T-cell (primary cell): ENCODE data around the gene CUEDC1. TPM values are rescaled to one million over a fixed set of nuclear protein-coding genes. Genes with fewer than 3 reads are reported as not detected.

Experiments
- ATAC-seq, 4 experiments: fragments of 200-7000 bp in 3 of 4; fragments of 150-1000 bp in 1 of 4; cut with Tn5 transposase; replicated peaks in 1 of 4; 1 replicate in 3 of 4; 2 replicates in 1 of 4; pipeline ENCODE4 v1.10.0; 2021; ENCODE audit warnings: moderate library complexity in 3 of 4, mild to moderate bottlenecking in 2 of 4, moderate number of reproducible peaks in 1 of 4
- CTCF ChIA-PET, 2 donors: fragments of 300-600 bp; sonication (Branson Sonifier 250); formaldehyde crosslinking; loops; one replicate each; lab custom pipeline; 2022; ENCODE audit warnings: antibody characterized with exemption in 2 of 2; lab: Charles Lee
- POLR2A ChIA-PET, 2 donors: fragments of 300-600 bp; sonication (Branson Sonifier 250); formaldehyde crosslinking; loops; one replicate each; lab custom pipeline; 2022; ENCODE audit warnings: antibody characterized with exemption in 2 of 2; lab: Charles Lee
- DNase-seq, 35 experiments: peaks; one replicate each; pipeline versions ENCODE4 v3.0.0 to v3.0.0-alpha.2; 2013 to 2023
- H3K27ac ChIP-seq: one replicate; pipeline ENCODE4 v1.5.1; 2013; ENCODE audit warnings: low read length
- H3K27me3 ChIP-seq, 2 experiments: replicated peaks in 1 of 2; 1 replicate in 1 of 2; 2 replicates in 1 of 2; pipeline versions ENCODE4 v1.6.1 to v1.7.0; 2013; ENCODE audit warnings: low read length in 1 of 2, mixed read lengths in 1 of 2; ENCODE audit not compliant: control insufficient read depth in 2 of 2, insufficient read depth in 2 of 2; ENCODE audit errors: extremely low read depth in 1 of 2
- H3K36me3 ChIP-seq, 2 donors: 1 replicate in 1 of 2; 2 replicates in 1 of 2; pipeline versions ENCODE4 v1.6.1 to v1.7.0; 2013; ENCODE audit warnings: low read length in 1 of 2; ENCODE audit not compliant: control insufficient read depth in 2 of 2, insufficient read depth in 1 of 2; ENCODE audit errors: extremely low read depth in 1 of 2
- H3K4me1 ChIP-seq, 2 experiments: 1 replicate in 1 of 2; 2 replicates in 1 of 2; pipeline versions ENCODE4 v1.6.1 to v1.7.0; 2013; ENCODE audit warnings: low read length in 2 of 2, mixed read lengths in 1 of 2; ENCODE audit not compliant: insufficient read depth in 2 of 2, control insufficient read depth in 1 of 2; ENCODE audit errors: extremely low read depth in 1 of 2
- H3K4me3 ChIP-seq, 2 donors: 1 replicate in 1 of 2; 2 replicates in 1 of 2; pipeline versions ENCODE4 v1.5.1 to v1.7.0; 2013; ENCODE audit warnings: mild to moderate bottlenecking in 2 of 2, low read length in 1 of 2, moderate library complexity in 1 of 2; ENCODE audit not compliant: control insufficient read depth in 1 of 2; ENCODE audit errors: extremely low read depth in 1 of 2
- H3K9me3 ChIP-seq: 2 replicates; pipeline ENCODE4 v1.7.0; 2013
- H3K27ac Mint-ChIP-seq, 2 donors: one replicate each; pipeline ENCODE4 v1.8.0; 2020 to 2021; ENCODE audit warnings: mild to moderate bottlenecking in 2 of 2, mixed read lengths in 2 of 2
- H3K27me3 Mint-ChIP-seq, 2 donors: one replicate each; pipeline ENCODE4 v1.8.0; 2021 to 2022; ENCODE audit warnings: mixed read lengths in 2 of 2
- H3K36me3 Mint-ChIP-seq: one replicate; pipeline ENCODE4 v1.8.0; 2021; ENCODE audit warnings: mixed read lengths
- H3K4me1 Mint-ChIP-seq, 3 donors: one replicate each; pipeline ENCODE4 v1.8.0; 2020 to 2022; ENCODE audit warnings: mixed read lengths in 3 of 3, mild to moderate bottlenecking in 1 of 3
- H3K4me3 Mint-ChIP-seq, 3 donors: one replicate each; pipeline ENCODE4 v1.8.0; 2020 to 2022; ENCODE audit warnings: mild to moderate bottlenecking in 3 of 3, mixed read lengths in 3 of 3, moderate library complexity in 3 of 3
- H3K9me3 Mint-ChIP-seq, 3 donors: one replicate each; pipeline ENCODE4 v1.8.0; 2020 to 2022; ENCODE audit warnings: mixed read lengths in 3 of 3
- WGBS: methylation state at CpG from one replicate; pipeline ENCODE4 v1.1.5; 2013; ENCODE audit warnings: missing lambda C conversion rate; ENCODE audit not compliant: insufficient coverage; 5-methylcytosine and 5-hydroxymethylcytosine counted together
- total RNA-seq, 35 experiments: library from RNA in 6 of 35; stranded (reverse) in 6 of 35; fragments of 120-200 nt in 1 of 35; gene quantifications; one replicate each; pipeline versions ENCODE4 v1.2.1 to v1.2.4 and lab custom pipeline; 2013 to 2026

CUEDC1 gene
- total RNA-seq, 5 donors from 2014 or later (not counting 1 experiment from before 2014, with no cell fraction given): 0.33 to 1.4 (median 0.74) TPM; not detected in 1

GRCh38 chr17:57902117-57902799 lies 53.0 kb downstream of the CUEDC1 start:
- H3K4me3 Mint-ChIP-seq: no peak overlapping the region
- ChIA-PET POLR2A (no interaction called here), CTCF (interaction anchor here in 1 of 2 donors (0.6 kb wide), 1 partner anchor 1143 kb away, joined by 5 read pairs; no protein-coding TSS in a partner anchor)
- Histone ChIP-seq H3K27ac (no peak overlapping the region), H3K27me3 (peaks cover 0 to 6% of the 10 kb centered on the region in 2 experiments), H3K4me1 (peaks cover 2 to 19% of the 10 kb centered on the region in 2 experiments), H3K4me3 (no peak overlapping the region), H3K36me3 (no peaks in the 10 kb centered on the region), H3K9me3 (no peaks in the 10 kb centered on the region)
- no peaks in the 10 kb centered on the region for H3K27me3 Mint-ChIP-seq
- H3K36me3 Mint-ChIP-seq: no peaks in the 10 kb centered on the region
- no peak for ATAC-seq
- no peak for DNase-seq
- H3K27ac Mint-ChIP-seq: no peak overlapping the region
- H3K4me1 Mint-ChIP-seq: peaks cover 13 to 24% (median 21%) of the 10 kb centered on the region in 3 donors
- 65% methylated on average over 9 of the region's 13 CpGs for WGBS
- no peaks in the 10 kb centered on the region for H3K9me3 Mint-ChIP-seq

GRCh38 chr17:57900991-57901743 lies 54.0 kb downstream of the CUEDC1 start:
- H3K4me1 Mint-ChIP-seq: peaks cover 13 to 24% (median 21%) of the 10 kb centered on the region in 3 donors

GRCh38 chr17:57899822-57900221 lies 55.4 kb downstream of the CUEDC1 start:
- Mint-ChIP-seq H3K36me3 (no peaks in the 10 kb centered on the region), H3K27ac (no peak overlapping the region), H3K4me1 (peaks cover 13 to 24% (median 21%) of the 10 kb centered on the region in 3 donors), H3K9me3 (no peaks in the 10 kb centered on the region), H3K4me3 (no peak overlapping the region), H3K27me3 (no peaks in the 10 kb centered on the region)
- Histone ChIP-seq H3K4me3 (no peak overlapping the region), H3K27me3 (peaks cover 0 to 10% of the 10 kb centered on the region in 2 experiments), H3K4me1 (peaks cover 2 to 19% of the 10 kb centered on the region in 2 experiments), H3K36me3 (no peaks in the 10 kb centered on the region), H3K27ac (no peak overlapping the region), H3K9me3 (no peaks in the 10 kb centered on the region)
- peak in 1 of 35 experiments; percentile 17 for DNase-seq
- 86% methylated on average over 2 of the region's 4 CpGs for WGBS
- ATAC-seq: no peak
- CTCF ChIA-PET: interaction anchor here (0.5 to 0.9 kb wide), 4 partner anchors 8 to 247 kb away, joined by 3 to 6 read pairs (median 4); no protein-coding TSS in a partner anchor
- POLR2A ChIA-PET: interaction anchor here in 1 of 2 donors (0.6 kb wide), 1 partner anchor 97 kb away, joined by 6 read pairs; no protein-coding TSS in a partner anchor

More at GRCh38 chr17:57900991-57901743, 54.0 kb downstream of the CUEDC1 start:
- no peaks in the 10 kb centered on the region for H3K9me3 Mint-ChIP-seq
- CTCF ChIA-PET: no interaction called here
- H3K9me3 ChIP-seq: no peaks in the 10 kb centered on the region
- H3K4me3 Mint-ChIP-seq: no peak overlapping the region
- no peak for DNase-seq
- peaks cover 0 to 6% of the 10 kb centered on the region in 2 experiments for H3K27me3 ChIP-seq
- H3K36me3 Mint-ChIP-seq: no peaks in the 10 kb centered on the region
- POLR2A ChIA-PET: no interaction called here
- 92% methylated on average over 4 of the region's 6 CpGs for WGBS
- H3K27me3 Mint-ChIP-seq: no peaks in the 10 kb centered on the region
- H3K27ac ChIP-seq: no peak overlapping the region
- peaks cover 2 to 19% of the 10 kb centered on the region in 2 experiments for H3K4me1 ChIP-seq
- no peak overlapping the region for H3K4me3 ChIP-seq
- ATAC-seq: no peak
- no peaks in the 10 kb centered on the region for H3K36me3 ChIP-seq
- H3K27ac Mint-ChIP-seq: no peak overlapping the region

- Mint-ChIP-seq H3K27me3 (no peaks in the 10 kb centered on the region), H3K36me3 (no peaks in the 10 kb centered on the region), H3K4me1 (peaks cover 13 to 24% (median 21%) of the 10 kb centered on the region in 3 donors), H3K27ac (no peak overlapping the region), H3K4me3 (no peak overlapping the region), H3K9me3 (no peaks in the 10 kb centered on the region)
- H3K27me3 ChIP-seq: peaks cover 0 to 10% of the 10 kb centered on the region in 2 experiments
- H3K36me3 ChIP-seq: no peaks in the 10 kb centered on the region
- DNase-seq: no peak
- POLR2A ChIA-PET: no interaction called here
- H3K4me1 ChIP-seq: peaks cover 2 to 19% of the 10 kb centered on the region in 2 experiments
- no peak for ATAC-seq
- H3K9me3 ChIP-seq: no peaks in the 10 kb centered on the region
- CTCF ChIA-PET: interaction anchor here (0.7 to 0.8 kb wide), 2 partner anchors 9 to 64 kb away, joined by 3 to 6 read pairs; no protein-coding TSS in a partner anchor
- no peak overlapping the region for H3K27ac ChIP-seq
- WGBS: 92% methylated on average over 7 of the region's 8 CpGs
- H3K4me3 ChIP-seq: no peak overlapping the region
These were observed 55.8 kb downstream of the CUEDC1 start for GRCh38 chr17:57899391-57899790.

- CTCF ChIA-PET: no interaction called here
- Mint-ChIP-seq H3K27me3 (no peaks in the 10 kb centered on the region), H3K36me3 (no peaks in the 10 kb centered on the region), H3K27ac (no peak overlapping the region), H3K4me3 (no peak overlapping the region), H3K9me3 (no peaks in the 10 kb centered on the region), H3K4me1 (peaks cover 12 to 23% (median 17%) of the 10 kb centered on the region in 3 donors)
- POLR2A ChIA-PET: no interaction called here
- DNase-seq: no peak
- Histone ChIP-seq H3K36me3 (no peaks in the 10 kb centered on the region), H3K4me1 (peaks cover 2 to 17% of the 10 kb centered on the region in 2 experiments), H3K27me3 (peaks cover 0 to 12% of the 10 kb centered on the region in 2 experiments), H3K9me3 (no peaks in the 10 kb centered on the region), H3K4me3 (no peak overlapping the region), H3K27ac (no peak overlapping the region)
- WGBS: 90% methylated on average over 4 of the region's 9 CpGs
- no peak for ATAC-seq
These were observed 56.5 kb downstream of the CUEDC1 start for GRCh38 chr17:57898487-57899311.
